ENCODE data around the gene MRPS27.

The MRPS27 gene

DNA sequence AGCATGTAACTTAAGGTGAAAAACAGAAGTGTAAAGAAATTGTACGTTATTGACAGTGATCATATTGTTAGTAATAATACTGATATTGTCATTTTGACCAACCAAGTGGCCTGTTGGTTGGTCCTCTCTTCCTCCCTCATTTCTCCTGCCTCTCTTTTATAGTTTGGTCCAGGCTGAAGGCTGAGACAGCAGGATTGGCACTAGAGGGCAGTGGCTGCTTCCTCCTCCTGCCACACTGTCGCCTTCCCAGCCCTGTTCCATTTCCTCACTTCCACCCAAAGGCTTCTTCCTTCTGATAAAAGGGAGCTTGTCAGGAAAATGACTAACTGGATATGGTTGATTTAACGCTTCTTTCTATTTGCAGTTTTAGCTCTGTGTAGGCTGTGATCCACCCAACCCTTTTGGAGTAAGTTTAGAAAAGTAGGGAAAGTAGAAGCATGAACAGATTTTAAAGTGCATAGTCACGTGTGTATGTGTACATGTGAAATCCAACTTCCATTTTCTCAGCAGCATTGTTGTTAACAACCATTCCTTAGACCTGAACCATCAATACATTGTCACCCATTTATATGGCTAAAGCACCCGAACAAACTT lies 35.8 kb upstream of the MRPS27 start:
- H3K4me3 ChIP-seq (ENCODE audit: low read depth, low read length) = no peak overlapping the region
- H3K36me3 ChIP-seq (ENCODE audit: control insufficient read depth, insufficient read depth, low read length) = peaks cover 27% of the 10 kb centered on the region
- H3K27ac ChIP-seq (ENCODE audit: low read depth, low read length) = no peak overlapping the region
- H3K27me3 ChIP-seq (ENCODE audit: control insufficient read depth, insufficient read depth, low read length) = no peaks in the 10 kb centered on the region
- no peaks in the 10 kb centered on the region for H3K9me3 ChIP-seq (ENCODE audit: control insufficient read depth, insufficient read depth, low read depth, low read length)
- H3K4me1 ChIP-seq (ENCODE audit: control insufficient read depth, insufficient read depth, low read length) = no peaks in the 10 kb centered on the region
- no peak overlapping the region for H3K9ac ChIP-seq (ENCODE audit: low read length)

DNA sequence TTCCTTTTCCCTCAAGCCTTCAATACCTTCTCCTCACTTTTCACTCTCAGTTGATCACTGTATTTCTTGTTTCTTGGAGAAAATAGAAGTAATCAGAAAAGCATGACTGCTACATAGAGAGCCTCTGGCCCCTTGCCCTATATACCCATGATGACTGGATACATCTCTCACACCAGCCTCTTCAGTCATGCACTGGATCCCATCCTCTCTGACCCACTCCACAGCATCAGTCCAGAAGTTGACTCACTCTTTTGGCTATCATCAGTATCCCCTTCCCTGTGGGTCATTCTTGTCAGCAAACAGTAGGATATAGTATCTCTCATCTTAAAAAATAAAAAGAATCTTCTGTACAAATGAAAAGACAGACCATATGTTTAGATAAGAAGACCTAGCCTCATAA lies 33.0 kb upstream of the MRPS27 start:
- Histone ChIP-seq H3K4me3 (ENCODE audit: low read depth, low read length) (no peak overlapping the region), H3K27me3 (ENCODE audit: control insufficient read depth, insufficient read depth, low read length) (no peaks in the 10 kb centered on the region), H3K4me1 (ENCODE audit: control insufficient read depth, insufficient read depth, low read length) (no peaks in the 10 kb centered on the region), H3K36me3 (ENCODE audit: control insufficient read depth, insufficient read depth, low read length) (peaks cover 4% of the 10 kb centered on the region; the same call in 1 of the 2 replicates), H3K27ac (ENCODE audit: low read depth, low read length) (no peak overlapping the region), H3K9ac (ENCODE audit: low read length) (no peak overlapping the region), H3K9me3 (ENCODE audit: control insufficient read depth, insufficient read depth, low read depth, low read length) (no peaks in the 10 kb centered on the region)

DNA sequence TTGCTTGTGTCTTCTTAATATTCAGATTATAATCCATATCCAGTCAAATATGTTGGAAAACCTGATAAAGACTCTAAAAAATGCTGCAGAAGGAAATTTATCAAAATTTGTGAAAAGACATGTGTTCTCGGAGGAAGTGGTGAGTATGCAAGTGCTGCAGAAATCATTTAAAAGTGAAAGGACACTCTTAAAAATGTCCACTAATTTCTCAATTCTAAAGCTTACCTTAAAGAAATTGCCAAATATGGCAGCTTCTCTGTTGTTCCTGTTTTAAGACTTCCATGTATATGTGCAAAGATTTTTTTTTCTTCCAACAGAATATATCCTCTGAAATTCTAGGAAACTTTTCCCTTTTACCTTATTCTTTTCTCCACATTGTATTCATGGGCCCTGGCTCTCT lies 32.6 kb upstream of the MRPS27 start:
- Histone ChIP-seq H3K9ac (ENCODE audit: low read length) (no peak overlapping the region), H3K4me1 (ENCODE audit: control insufficient read depth, insufficient read depth, low read length) (no peaks in the 10 kb centered on the region), H3K9me3 (ENCODE audit: control insufficient read depth, insufficient read depth, low read depth, low read length) (no peaks in the 10 kb centered on the region), H3K4me3 (ENCODE audit: low read depth, low read length) (no peak overlapping the region), H3K36me3 (ENCODE audit: control insufficient read depth, insufficient read depth, low read length) (0 out of 2 replicates have a peak, but pooled peaks cover 3% of the 10 kb centered on the region), H3K27me3 (ENCODE audit: control insufficient read depth, insufficient read depth, low read length) (no peaks in the 10 kb centered on the region), H3K27ac (ENCODE audit: low read depth, low read length) (no peak overlapping the region)

DNA sequence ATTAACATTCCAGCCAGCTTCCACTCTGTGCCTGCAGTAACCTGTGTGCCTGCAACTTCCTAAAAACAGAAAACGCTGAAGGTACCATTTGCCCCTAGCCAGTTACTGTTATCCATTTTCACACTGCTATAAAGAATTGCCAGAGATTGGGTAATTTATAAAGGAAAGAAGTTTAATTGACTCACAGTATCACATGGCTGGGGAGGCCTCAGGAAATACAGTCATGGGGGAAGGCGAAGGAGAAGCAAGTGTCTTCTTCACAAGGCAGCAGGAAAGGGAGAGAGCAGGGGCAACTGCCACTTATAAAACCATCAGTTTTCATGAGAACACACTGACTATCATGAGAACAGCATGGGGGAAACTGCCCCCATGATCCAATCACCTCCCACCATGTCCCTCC lies 31.3 kb upstream of the MRPS27 start:
- Histone ChIP-seq H3K4me1 (ENCODE audit: control insufficient read depth, insufficient read depth, low read length) (no peaks in the 10 kb centered on the region), H3K4me3 (ENCODE audit: low read depth, low read length) (no peak overlapping the region), H3K9ac (ENCODE audit: low read length) (no peak overlapping the region), H3K27me3 (ENCODE audit: control insufficient read depth, insufficient read depth, low read length) (no peaks in the 10 kb centered on the region), H3K36me3 (ENCODE audit: control insufficient read depth, insufficient read depth, low read length) (peaks cover 10% of the 10 kb centered on the region; the same call in 1 of the 2 replicates), H3K9me3 (ENCODE audit: control insufficient read depth, insufficient read depth, low read depth, low read length) (no peaks in the 10 kb centered on the region), H3K27ac (ENCODE audit: low read depth, low read length) (no peak overlapping the region)

DNA sequence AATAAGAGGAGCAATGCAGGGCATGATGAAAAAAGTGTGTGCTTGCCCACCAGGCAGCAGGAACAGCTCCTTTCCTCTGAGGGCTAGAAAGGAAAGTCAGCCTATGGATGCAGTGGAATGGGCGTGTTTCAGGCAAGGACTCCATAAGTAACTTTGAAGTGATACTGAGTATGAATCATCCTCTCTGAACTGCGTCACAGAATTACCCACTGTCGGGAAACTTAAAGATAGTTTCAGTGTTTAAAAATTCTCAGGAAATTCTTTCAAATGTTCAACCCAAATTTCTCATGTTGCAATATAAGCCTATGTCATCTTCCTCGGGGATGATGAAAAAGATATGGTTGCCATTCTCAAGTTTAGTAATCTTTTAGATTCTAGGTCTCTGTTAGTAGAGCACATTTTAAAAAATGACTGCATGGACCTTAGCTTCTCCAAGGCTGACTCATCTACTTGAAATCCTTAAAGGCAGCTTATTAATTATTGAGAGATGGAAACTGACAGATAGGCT lies 27.8 kb upstream of the MRPS27 start:
- Histone ChIP-seq H3K4me1 (ENCODE audit: control insufficient read depth, insufficient read depth, low read length) (no peaks in the 10 kb centered on the region), H3K36me3 (ENCODE audit: control insufficient read depth, insufficient read depth, low read length) (peaks cover 25% of the 10 kb centered on the region), H3K27me3 (ENCODE audit: control insufficient read depth, insufficient read depth, low read length) (no peaks in the 10 kb centered on the region), H3K4me3 (ENCODE audit: low read depth, low read length) (no peak overlapping the region), H3K9me3 (ENCODE audit: control insufficient read depth, insufficient read depth, low read depth, low read length) (no peaks in the 10 kb centered on the region), H3K9ac (ENCODE audit: low read length) (no peak overlapping the region), H3K27ac (ENCODE audit: low read depth, low read length) (no peak overlapping the region)

DNA sequence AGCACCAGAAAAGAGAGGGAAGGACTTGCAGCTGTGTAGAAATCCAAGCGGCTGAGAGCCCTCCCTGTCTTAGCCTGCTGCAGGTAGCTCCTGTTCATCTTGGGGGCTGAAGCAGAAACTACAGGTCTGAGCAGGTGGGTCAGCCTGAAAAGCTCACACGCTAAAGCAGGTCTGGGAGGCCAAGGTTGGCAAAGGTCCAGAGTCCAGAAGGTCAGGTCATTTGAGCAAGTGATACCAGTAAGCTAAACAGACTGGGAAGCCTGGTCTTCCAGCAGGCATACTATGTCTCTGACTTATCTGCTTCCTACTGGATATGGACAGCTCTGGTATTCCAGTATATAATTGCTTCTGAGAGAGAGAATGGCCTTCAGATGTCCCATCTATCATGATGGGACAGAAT lies 26.4 kb upstream of the MRPS27 start:
- H3K4me3 ChIP-seq (ENCODE audit: low read depth, low read length) = no peak overlapping the region
- no peaks in the 10 kb centered on the region for H3K4me1 ChIP-seq (ENCODE audit: control insufficient read depth, insufficient read depth, low read length)
- peaks cover 31% of the 10 kb centered on the region for H3K36me3 ChIP-seq (ENCODE audit: control insufficient read depth, insufficient read depth, low read length)
- H3K27me3 ChIP-seq (ENCODE audit: control insufficient read depth, insufficient read depth, low read length) = no peaks in the 10 kb centered on the region
- H3K9me3 ChIP-seq (ENCODE audit: control insufficient read depth, insufficient read depth, low read depth, low read length) = no peaks in the 10 kb centered on the region
- H3K9ac ChIP-seq (ENCODE audit: low read length) = no peak overlapping the region
- no peak overlapping the region for H3K27ac ChIP-seq (ENCODE audit: low read depth, low read length)

DNA sequence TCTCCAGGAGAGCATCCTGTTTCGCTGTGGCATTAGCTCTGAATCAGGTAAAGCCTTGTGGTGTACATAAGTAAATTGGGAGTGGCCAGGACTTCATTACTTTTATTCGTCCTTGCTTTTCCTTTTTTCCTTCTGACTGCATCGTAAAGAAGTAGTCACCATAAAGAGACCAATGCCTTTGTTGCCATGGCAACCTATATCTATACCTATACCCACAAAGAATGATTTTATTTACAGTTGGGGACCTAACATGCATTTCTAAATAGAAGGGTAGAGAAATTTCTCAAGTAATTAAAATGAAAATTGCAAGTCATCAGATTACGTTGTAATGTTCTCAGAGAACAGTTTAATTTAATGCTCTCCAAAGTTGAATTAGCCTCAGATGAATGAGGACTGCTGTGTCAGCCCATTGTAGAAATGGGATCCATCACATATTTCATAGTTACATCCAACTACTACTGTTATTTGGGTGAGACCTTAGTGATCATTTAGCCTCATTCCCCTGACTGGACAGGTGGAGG lies 18.7 kb upstream of the MRPS27 start:
- no peaks in the 10 kb centered on the region for H3K9me3 ChIP-seq (ENCODE audit: control insufficient read depth, insufficient read depth, low read depth, low read length)
- no peak overlapping the region for H3K27ac ChIP-seq (ENCODE audit: low read depth, low read length)
- no peak overlapping the region for H3K9ac ChIP-seq (ENCODE audit: low read length)
- H3K4me3 ChIP-seq (ENCODE audit: low read depth, low read length) = no peak overlapping the region
- no peaks in the 10 kb centered on the region for H3K27me3 ChIP-seq (ENCODE audit: control insufficient read depth, insufficient read depth, low read length)
- H3K4me1 ChIP-seq (ENCODE audit: control insufficient read depth, insufficient read depth, low read length) = no peaks in the 10 kb centered on the region
- H3K36me3 ChIP-seq (ENCODE audit: control insufficient read depth, insufficient read depth, low read length) = peaks cover 47% of the 10 kb centered on the region

DNA sequence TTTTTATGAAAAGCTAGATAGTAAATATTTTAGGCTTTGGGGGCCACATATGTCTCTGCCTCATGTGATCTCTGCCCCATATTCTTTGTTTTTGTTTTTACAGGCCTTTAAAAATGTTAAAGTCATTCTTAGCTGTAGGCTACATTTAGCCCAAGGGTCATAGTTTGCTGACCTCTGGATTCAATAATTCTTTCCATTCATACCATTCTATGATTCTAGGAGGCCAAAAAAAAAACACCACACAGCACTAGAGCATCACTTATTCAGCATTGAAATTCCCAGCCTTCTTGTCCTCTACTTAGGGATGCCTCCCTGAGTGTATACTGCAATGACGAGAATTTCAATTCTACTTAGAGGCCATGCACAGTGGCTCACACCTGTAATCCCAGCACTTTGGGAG lies 17.1 kb upstream of the MRPS27 start:
- H3K36me3 ChIP-seq (ENCODE audit: control insufficient read depth, insufficient read depth, low read length) = peaks cover 42% of the 10 kb centered on the region
- H3K4me3 ChIP-seq (ENCODE audit: low read depth, low read length) = no peak overlapping the region
- no peaks in the 10 kb centered on the region for H3K27me3 ChIP-seq (ENCODE audit: control insufficient read depth, insufficient read depth, low read length)
- no peak overlapping the region for H3K27ac ChIP-seq (ENCODE audit: low read depth, low read length)
- no peaks in the 10 kb centered on the region for H3K9me3 ChIP-seq (ENCODE audit: control insufficient read depth, insufficient read depth, low read depth, low read length)
- H3K9ac ChIP-seq (ENCODE audit: low read length) = no peak overlapping the region
- H3K4me1 ChIP-seq (ENCODE audit: control insufficient read depth, insufficient read depth, low read length) = no peaks in the 10 kb centered on the region

DNA sequence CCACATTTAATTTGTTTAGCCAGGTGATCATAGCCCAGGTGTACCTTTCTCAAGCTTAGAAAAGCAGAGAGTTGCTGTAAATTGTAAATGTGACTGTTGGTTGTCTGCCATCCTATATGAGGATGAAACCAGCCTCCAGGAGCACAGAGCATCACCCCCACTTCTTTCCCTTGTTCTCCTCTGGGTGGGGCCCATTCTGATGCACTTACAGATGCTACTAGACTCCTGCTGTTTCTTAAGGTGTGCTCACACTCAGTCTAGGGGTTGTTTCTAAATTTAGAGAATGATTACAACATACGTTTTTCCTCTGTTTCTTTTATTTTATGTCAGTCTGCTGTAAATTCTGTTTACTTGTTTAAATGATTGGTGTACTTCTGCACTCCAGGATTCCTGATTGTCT lies 10.7 kb upstream of the MRPS27 start:
- peaks cover 60% of the 10 kb centered on the region for H3K36me3 ChIP-seq (ENCODE audit: control insufficient read depth, insufficient read depth, low read length)
- no peak overlapping the region for H3K4me3 ChIP-seq (ENCODE audit: low read depth, low read length)
- no peaks in the 10 kb centered on the region for H3K27me3 ChIP-seq (ENCODE audit: control insufficient read depth, insufficient read depth, low read length)
- H3K9ac ChIP-seq (ENCODE audit: low read length) = no peak overlapping the region
- H3K4me1 ChIP-seq (ENCODE audit: control insufficient read depth, insufficient read depth, low read length) = no peaks in the 10 kb centered on the region
- no peak overlapping the region for H3K27ac ChIP-seq (ENCODE audit: low read depth, low read length)
- no peaks in the 10 kb centered on the region for H3K9me3 ChIP-seq (ENCODE audit: control insufficient read depth, insufficient read depth, low read depth, low read length)

DNA sequence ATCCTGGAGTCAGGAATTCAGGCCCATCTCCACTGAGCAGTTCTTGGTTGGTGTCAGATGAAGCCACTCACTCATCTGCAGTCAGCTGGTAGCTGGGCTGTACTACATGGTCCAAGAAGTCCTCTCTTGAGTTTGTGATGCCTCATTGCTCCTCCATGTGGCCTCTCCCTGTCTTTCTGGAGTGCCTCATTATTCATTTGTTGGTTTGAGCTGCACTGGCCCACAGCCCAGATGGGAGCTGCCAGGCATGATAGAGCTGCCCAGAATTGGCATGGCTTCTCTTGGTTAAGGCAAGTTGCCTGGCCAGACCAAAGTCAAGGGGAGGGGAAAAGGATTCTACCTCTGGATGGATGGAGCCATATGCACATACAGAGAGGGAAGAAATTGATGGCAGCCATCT lies 8.1 kb upstream of the MRPS27 start:
- Histone ChIP-seq H3K4me1 (ENCODE audit: control insufficient read depth, insufficient read depth, low read length) (no peaks in the 10 kb centered on the region), H3K36me3 (ENCODE audit: control insufficient read depth, insufficient read depth, low read length) (peaks cover 72% of the 10 kb centered on the region), H3K27ac (ENCODE audit: low read depth, low read length) (no peak overlapping the region), H3K27me3 (ENCODE audit: control insufficient read depth, insufficient read depth, low read length) (no peaks in the 10 kb centered on the region), H3K4me3 (ENCODE audit: low read depth, low read length) (no peak overlapping the region), H3K9me3 (ENCODE audit: control insufficient read depth, insufficient read depth, low read depth, low read length) (no peaks in the 10 kb centered on the region), H3K9ac (ENCODE audit: low read length) (no peak overlapping the region)

DNA sequence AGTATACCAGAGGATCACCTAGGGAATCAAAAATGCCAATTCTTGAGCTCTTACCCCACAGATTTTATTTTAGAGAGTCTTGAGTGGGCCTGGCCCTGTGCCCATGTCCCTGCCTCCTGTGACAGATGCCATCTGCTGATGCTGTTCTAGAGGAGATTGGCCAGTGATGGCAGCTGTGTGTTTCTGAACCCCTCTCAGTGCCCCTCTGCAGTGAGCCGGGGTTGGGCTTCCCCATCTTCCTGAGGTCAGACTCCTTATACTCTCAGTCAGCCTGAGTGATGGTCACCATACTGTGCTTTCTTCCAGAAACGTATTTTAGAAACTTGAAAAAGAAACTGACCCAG lies 6.2 kb upstream of the MRPS27 start:
- Histone ChIP-seq H3K9me3 (ENCODE audit: control insufficient read depth, insufficient read depth, low read depth, low read length) (no peaks in the 10 kb centered on the region), H3K4me1 (ENCODE audit: control insufficient read depth, insufficient read depth, low read length) (no peaks in the 10 kb centered on the region), H3K27me3 (ENCODE audit: control insufficient read depth, insufficient read depth, low read length) (no peaks in the 10 kb centered on the region), H3K4me3 (ENCODE audit: low read depth, low read length) (no peak overlapping the region), H3K9ac (ENCODE audit: low read length) (no peak overlapping the region), H3K27ac (ENCODE audit: low read depth, low read length) (no peak overlapping the region), H3K36me3 (ENCODE audit: control insufficient read depth, insufficient read depth, low read length) (peaks cover 62% of the 10 kb centered on the region)

Measured in HUES6 (cell line).